Retinal pigment epithelial cell (primary cell): Measurements from ENCODE around the gene AKTIP.

ENCODE experiments used
- DNase-seq: peaks from one replicate; pipeline ENCODE4 v3.0.0-alpha.2; 2010; ENCODE audit warnings: low read depth
- H3K4me3 ChIP-seq: 2 replicates; pipeline ENCODE4 v1.5.1; 2011; ENCODE audit warnings: mild to moderate bottlenecking, low read length, control low read depth, moderate library complexity
- TF ChIP-seq, protein P1 (sequence below): conservative IDR thresholded peaks from 2 replicates; pipeline ENCODE4 v1.5.1; 2011; ENCODE audit warnings: low read depth, low read length, control low read depth, inconsistent platforms

The AKTIP gene

DNA sequence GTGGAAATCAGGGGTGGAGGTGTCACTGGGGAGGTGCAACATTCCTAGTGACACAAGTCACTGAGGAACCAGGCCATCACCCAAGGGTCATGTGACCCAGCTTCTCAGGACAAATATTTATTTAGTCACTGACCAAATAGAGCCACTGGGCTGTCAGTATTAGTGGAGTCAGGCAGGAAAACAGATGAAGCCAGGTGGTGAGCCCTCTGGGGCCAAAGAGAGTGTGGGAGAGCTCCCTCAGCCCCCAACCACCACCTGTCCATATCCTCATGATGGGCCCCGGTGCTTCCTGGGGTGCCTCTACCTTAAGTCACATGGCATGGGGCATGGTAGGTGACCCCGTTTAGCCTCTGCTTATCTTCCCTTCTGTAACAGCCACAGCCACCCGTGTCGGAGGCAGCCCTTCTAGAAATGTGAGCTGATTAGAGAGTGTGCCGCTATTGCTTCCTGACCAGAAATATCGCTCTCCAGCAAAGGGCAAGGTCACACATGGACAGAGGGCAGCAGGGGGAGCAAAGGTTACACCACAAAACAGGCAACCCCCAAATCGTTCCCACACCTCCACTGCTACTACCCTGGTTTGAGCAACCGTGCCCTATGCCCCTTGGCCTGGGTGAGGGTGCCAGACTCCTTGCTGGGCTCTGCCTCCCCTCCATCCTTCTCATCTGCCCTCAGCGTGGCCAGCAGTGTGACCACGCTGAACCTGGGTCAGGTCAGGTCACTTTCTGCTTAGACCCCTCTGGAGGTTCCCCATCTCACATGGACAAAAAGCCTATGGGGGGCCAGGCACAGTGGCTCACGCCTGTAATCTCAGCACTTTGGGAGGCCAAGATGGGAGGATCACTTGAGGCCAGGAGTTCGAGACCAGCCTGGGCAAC is 8.6 kb upstream of the AKTIP start:
- no peak overlapping the region for H3K4me3 ChIP-seq
- DNase-seq = no peak
- TF ChIP-seq, protein P1, sequence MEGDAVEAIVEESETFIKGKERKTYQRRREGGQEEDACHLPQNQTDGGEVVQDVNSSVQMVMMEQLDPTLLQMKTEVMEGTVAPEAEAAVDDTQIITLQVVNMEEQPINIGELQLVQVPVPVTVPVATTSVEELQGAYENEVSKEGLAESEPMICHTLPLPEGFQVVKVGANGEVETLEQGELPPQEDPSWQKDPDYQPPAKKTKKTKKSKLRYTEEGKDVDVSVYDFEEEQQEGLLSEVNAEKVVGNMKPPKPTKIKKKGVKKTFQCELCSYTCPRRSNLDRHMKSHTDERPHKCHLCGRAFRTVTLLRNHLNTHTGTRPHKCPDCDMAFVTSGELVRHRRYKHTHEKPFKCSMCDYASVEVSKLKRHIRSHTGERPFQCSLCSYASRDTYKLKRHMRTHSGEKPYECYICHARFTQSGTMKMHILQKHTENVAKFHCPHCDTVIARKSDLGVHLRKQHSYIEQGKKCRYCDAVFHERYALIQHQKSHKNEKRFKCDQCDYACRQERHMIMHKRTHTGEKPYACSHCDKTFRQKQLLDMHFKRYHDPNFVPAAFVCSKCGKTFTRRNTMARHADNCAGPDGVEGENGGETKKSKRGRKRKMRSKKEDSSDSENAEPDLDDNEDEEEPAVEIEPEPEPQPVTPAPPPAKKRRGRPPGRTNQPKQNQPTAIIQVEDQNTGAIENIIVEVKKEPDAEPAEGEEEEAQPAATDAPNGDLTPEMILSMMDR = no peak

DNA sequence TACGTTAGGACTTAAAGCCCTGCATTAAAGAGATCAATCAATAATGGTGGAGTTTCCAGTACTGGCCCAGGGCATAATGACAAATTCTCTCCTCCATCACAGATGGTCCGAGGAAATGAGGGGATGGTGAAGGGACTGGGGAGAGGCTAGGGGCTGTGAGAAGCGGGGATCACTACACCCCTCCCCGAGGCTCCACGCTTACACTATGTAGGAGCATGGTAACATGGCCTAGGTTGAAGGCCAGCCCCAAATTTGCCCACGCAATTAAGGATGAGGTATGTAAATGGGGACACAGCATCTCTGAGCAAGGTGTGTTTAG is 8.0 kb upstream of the AKTIP start:
- TF ChIP-seq, protein P1 = no peak
- H3K4me3 ChIP-seq = no peak overlapping the region
- DNase-seq = no peak

DNA sequence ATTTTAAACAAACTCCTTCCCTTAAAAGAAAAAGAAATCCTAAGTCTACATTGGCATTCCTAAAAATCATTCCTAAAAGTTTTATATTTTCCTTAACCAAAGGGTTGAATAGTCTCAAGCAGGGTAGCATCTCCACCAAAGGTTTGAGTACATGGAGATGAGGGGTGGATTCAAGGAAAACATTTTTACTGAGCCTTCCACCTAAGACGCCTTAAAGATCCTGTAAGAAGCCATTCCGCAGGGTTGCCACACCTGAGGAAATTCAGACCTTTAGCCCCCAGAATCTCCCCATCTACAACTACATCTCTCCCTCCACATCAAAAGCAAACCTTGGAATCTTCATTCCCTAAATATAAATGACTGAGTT is 7.7 kb upstream of the AKTIP start:
- TF ChIP-seq, protein P1 = no peak
- H3K4me3 ChIP-seq = no peak overlapping the region
- no peak for DNase-seq

DNA sequence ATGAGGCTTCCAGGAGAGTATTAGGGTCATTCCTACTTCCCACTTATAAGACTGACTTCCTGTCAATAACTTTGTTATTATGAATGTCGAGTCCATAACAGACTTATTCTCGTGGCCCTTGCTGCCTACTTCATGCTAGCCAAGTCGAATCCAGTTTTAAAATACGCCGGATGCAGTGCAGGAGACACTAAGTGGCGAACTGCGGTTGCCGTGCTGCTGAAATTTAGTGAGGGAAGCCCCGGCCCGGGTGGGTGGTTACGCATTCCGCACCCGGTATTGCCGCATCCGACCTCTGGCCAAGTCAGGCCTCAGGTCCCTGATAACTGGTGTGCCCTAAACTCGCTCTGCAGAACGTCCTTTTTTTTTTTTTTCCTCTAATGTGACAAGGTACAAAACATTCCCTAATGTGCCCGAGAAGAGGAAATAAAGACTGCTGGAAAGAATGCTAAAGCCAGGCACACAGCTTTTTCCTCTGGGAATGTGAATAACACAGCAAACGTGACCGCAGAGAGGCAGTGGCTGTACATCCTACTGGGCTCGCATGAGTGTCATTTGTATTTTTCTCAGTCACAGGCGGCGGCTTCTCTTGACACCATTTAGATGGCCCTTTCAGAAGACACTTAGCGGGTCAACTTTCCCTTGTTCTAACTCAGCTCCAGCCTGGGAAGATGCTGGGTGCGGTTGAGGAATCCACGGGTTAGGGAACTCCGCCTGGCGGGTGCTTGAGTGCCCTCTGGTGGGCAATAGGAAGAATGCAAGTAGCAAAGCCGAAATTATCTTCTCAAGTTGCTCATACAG is 7.1 kb upstream of the AKTIP start:
- TF ChIP-seq, protein P1 = peak; percentile 98
- DNase-seq = peak; percentile 13
- no peak overlapping the region for H3K4me3 ChIP-seq

DNA sequence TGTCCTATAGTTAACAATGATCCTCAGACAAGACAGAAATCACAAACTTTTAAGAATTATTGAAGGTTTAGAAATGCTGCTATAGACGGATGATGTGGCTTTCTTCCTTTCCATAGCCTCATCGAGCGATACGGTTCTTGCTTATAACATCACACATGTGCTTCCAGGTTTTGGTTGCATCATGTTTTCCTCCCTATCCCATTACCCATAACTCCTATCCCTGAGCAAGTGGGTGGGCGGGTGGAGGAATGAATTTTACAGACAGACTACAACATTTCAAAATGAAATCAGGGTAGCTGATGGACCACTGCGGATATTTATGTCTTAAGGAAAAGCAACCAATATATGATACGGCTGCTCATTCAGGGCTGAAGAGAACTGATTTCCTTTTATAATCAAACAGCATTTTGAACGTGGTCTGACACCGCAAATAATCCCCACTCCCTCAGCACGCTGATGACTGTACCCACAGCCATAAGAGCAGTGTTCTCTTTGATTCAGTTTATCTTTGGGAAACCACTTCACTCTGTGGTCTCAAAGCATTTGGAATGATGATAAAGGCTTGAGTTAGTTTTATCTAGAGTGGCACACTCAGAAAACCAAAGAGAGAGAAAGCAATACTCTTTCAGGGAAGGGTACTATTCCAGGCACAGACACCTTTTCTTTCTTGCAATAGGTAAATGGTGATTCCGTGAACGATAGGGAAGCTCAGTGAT is 4.6 kb upstream of the AKTIP start:
- H3K4me3 ChIP-seq = no peak overlapping the region
- DNase-seq = no peak
- TF ChIP-seq, protein P1 = no peak

DNA sequence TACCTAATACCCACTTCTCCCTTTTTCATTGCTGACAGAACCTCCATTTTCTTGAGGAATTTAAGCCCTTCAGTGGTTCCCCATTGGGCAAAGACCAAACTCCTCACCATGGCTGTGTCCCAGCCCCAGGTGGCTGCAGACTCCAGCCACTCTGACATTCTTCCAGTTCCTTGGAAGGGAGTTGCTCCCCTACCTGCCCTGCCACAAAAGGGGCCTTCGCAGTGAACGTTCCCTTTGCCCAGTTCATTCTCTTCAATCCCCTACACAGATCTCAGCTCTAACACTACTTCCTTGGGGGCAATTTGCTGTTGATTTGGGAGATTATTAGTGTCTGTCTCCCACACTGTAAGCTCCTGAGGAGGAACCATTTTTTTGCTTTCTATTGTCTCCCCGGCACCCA is 3.2 kb upstream of the AKTIP start:
- H3K4me3 ChIP-seq = no peak overlapping the region
- TF ChIP-seq, protein P1 = no peak
- DNase-seq = no peak
